SKM-1 (cell line): ENCODE data around the gene RNU7-1.

Experiments
- DNase-seq: peaks from one replicate; lab custom pipeline; 2025; ENCODE audit not compliant: unreplicated experiment; lab: John Stamatoyannopoulos, UW

RNU7-1 gene

DNA sequence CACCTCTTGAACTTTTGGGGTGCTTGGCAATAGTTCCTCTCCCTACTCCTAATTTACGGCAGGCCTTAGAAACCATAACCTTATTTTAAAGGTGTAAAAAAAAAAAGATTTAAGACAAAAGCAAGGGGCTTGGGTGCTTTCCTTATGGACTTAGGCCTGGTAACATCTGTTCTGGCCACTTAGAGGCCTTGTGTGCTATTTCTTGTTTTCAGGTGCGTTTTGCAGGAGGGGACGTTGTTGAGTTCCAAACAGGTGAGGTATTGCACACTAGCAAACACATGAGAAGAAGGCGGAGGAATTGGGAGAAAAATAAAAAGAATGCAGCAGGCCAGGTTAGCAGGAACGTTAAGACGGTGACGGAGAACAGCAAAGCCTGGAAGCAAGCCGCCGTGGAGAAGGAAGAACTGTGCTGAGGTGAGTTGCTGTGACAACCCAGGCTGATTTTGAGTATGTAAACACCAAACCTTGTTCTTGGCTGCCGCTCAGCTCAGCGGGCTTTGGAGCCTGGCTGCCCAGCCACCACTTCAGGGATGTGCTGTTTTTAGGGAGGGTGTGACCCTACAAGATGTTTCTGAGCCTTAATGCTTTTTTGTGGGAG lies 44.4 kb downstream of the RNU7-1 start:
- DNase-seq: no peak
